Suprapubic skin (tissue), 4 donors: Measurements from ENCODE around the gene SERTAD2.

Experiments used
- EP300 ChIP-seq: sonication (generic); formaldehyde crosslinking; IDR thresholded peaks from one replicate; pipeline ENCODE4 v1.6.1; 2017; ENCODE audit warnings: antibody characterized with exemption
- POLR2A ChIP-seq, 2 donors: fragments of 450-650 bp; IDR thresholded peaks; one replicate each; pipeline ENCODE4 v1.6.1; 2017; ENCODE audit warnings: antibody characterized with exemption in 2 of 2, mild to moderate bottlenecking in 2 of 2, moderate library complexity in 2 of 2
- POLR2AphosphoS5 ChIP-seq, 3 donors: sonication (generic); formaldehyde crosslinking; IDR thresholded peaks; one replicate each; pipeline ENCODE4 v1.6.1; 2017; ENCODE audit warnings: antibody characterized with exemption in 3 of 3
- TF ChIP-seq, protein P1 (sequence below), 2 donors: fragments of 200-600 bp in 1 of 2; fragments of 450-650 bp in 1 of 2; sonication (generic) in 1 of 2; IDR thresholded peaks; one replicate each; pipeline ENCODE4 v1.5.1; 2016 to 2019; ENCODE audit warnings: antibody characterized with exemption in 2 of 2, mild to moderate bottlenecking in 1 of 2, moderate library complexity in 1 of 2

DNA sequence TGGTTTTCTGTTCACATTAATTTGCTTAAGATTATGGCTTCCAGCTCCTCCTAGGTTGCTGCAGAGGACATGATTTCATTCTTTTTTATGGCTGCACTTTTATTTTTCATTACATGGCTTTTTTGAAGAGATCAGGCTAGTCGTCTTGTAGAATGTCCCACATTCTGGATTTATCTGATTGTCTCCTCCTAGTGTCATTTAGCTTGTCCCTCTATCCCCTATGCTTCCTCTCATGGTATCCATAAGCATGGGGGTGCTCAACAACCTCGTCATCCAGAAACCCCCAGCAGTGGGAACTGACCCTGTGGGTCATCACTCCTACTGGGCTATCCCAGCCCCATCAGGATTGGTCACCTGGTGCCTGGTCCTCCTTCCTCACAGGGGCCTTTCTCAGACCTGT, 49.6 kb downstream of the SERTAD2 start:
- TF ChIP-seq, protein P1, sequence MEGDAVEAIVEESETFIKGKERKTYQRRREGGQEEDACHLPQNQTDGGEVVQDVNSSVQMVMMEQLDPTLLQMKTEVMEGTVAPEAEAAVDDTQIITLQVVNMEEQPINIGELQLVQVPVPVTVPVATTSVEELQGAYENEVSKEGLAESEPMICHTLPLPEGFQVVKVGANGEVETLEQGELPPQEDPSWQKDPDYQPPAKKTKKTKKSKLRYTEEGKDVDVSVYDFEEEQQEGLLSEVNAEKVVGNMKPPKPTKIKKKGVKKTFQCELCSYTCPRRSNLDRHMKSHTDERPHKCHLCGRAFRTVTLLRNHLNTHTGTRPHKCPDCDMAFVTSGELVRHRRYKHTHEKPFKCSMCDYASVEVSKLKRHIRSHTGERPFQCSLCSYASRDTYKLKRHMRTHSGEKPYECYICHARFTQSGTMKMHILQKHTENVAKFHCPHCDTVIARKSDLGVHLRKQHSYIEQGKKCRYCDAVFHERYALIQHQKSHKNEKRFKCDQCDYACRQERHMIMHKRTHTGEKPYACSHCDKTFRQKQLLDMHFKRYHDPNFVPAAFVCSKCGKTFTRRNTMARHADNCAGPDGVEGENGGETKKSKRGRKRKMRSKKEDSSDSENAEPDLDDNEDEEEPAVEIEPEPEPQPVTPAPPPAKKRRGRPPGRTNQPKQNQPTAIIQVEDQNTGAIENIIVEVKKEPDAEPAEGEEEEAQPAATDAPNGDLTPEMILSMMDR (IDR thresholded peaks at IDR 0.05) = no peak
- TF ChIP-seq POLR2AphosphoS5 (IDR thresholded peaks at IDR 0.05) (no peak), POLR2A (IDR thresholded peaks at IDR 0.05) (no peak), EP300 (no peak)
